ENCODE measurements around the gene G3BP2. TPM values are rescaled to one million over a fixed set of nuclear protein-coding genes. Genes with fewer than 3 reads are reported as not detected.

G3BP2 gene
- total and polyA plus RNA-seq, 9 of the 15 experiments (the other 6 are each of a cell fraction or from before 2014, with no cell fraction given), result 25.2 to 222 (median 130) TPM

DNA sequence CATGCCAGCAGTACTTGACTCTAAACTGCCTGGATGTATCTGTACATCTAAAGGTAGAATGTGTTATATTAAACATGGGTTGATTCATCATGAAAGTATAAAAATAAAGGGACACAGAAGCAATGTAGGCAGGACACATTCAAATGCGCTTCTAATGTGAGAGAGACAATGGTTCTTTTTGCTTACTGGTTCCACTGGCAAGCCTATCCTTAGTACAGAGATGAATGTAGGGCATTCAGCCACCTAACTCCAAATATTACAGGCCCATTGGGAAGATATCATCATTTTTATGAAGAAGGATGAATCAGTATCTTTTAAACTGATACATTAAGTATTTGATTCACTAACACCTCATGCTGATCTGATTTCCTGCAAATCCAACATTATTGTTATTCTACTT, 60.9 kb downstream of the G3BP2 start:
- Histone ChIP-seq H3K27me3 (ENCODE audit: control insufficient read depth in 2 of 2, insufficient read depth in 2 of 2, low read length in 2 of 2) (no peaks in the 10 kb centered on the region), H3K4me2 (ENCODE audit: insufficient read depth, low read length) (no peak overlapping the region), H3K9me3 (replicated peaks; ENCODE audit: control insufficient read depth, insufficient read depth, low read depth, low read length) (no peaks in the 10 kb centered on the region; the same call in 1 of the 2 replicates), H2AFZ (ENCODE audit: low read depth, low read length) (no peak overlapping the region), H3K79me2 (ENCODE audit: control insufficient read depth, insufficient read depth, low read length) (no peaks in the 10 kb centered on the region), H3K36me3 (ENCODE audit: control insufficient read depth, insufficient read depth, low read length) (no peaks in the 10 kb centered on the region), H3K4me1 (replicated peaks in 1 of 2; ENCODE audit: control insufficient read depth in 2 of 2, insufficient read depth in 2 of 2, low read length in 2 of 2) (no peaks in the 10 kb centered on the region), H3K27ac (ENCODE audit: extremely low read depth, low read depth, low read length) (no peak overlapping the region), H3K9me1 (ENCODE audit: control insufficient read depth, insufficient read depth, low read length) (no peaks in the 10 kb centered on the region), H3K9ac (ENCODE audit: insufficient read depth in 1 of 2, low read depth in 2 of 2, low read length in 2 of 2) (no peak overlapping the region), H3K4me3 (no peak overlapping the region), H4K20me1 (replicated peaks; ENCODE audit: control insufficient read depth, insufficient read depth, low read length) (no peaks in the 10 kb centered on the region)
- no peak for ATAC-seq
- 38% methylated on average over 1 of the region's 1 CpG for WGBS (ENCODE audit: insufficient coverage, low coverage, missing lambda C conversion rate)
- FAIRE-seq, result no peak
- DNase-seq (ENCODE audit: extremely low read depth in 1 of 4, low spot score in 3 of 4), result no peak
- TF ChIP-seq, protein P1, sequence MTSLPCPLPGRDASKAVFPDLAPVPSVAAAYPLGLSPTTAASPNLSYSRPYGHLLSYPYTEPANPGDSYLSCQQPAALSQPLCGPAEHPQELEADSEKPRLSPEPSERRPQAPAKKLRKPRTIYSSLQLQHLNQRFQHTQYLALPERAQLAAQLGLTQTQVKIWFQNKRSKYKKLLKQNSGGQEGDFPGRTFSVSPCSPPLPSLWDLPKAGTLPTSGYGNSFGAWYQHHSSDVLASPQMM (CRISPR knock-in tag; IDR thresholded peaks at IDR 0.05), result no peak
- TF ChIP-seq ETV5 (CRISPR knock-in tag; IDR thresholded peaks at IDR 0.05; ENCODE audit: low read depth), result no peak
- TF ChIP-seq, protein P2, sequence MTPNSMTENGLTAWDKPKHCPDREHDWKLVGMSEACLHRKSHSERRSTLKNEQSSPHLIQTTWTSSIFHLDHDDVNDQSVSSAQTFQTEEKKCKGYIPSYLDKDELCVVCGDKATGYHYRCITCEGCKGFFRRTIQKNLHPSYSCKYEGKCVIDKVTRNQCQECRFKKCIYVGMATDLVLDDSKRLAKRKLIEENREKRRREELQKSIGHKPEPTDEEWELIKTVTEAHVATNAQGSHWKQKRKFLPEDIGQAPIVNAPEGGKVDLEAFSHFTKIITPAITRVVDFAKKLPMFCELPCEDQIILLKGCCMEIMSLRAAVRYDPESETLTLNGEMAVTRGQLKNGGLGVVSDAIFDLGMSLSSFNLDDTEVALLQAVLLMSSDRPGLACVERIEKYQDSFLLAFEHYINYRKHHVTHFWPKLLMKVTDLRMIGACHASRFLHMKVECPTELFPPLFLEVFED (CRISPR knock-in tag; conservative IDR thresholded peaks at IDR 0.05), result no peak
- TF ChIP-seq FOXJ2 (tag; IDR thresholded peaks at IDR 0.05), result no peak
- no peak for TF ChIP-seq MYBL2 (IDR thresholded peaks at IDR 0.05; ENCODE audit: low read depth)
- TF ChIP-seq MYBL2 (CRISPR knock-in tag; IDR thresholded peaks at IDR 0.05; ENCODE audit: borderline replicate concordance), result no peak
- no peak for TF ChIP-seq MAZ (CRISPR knock-in tag; conservative IDR thresholded peaks at IDR 0.05 in 1 of 2, IDR thresholded peaks at IDR 0.05 in 1 of 2)
- no peak for TF ChIP-seq STAT5B (CRISPR knock-in tag; IDR thresholded peaks at IDR 0.05)
- TF ChIP-seq FOXK1 (CRISPR knock-in tag; IDR thresholded peaks at IDR 0.05; ENCODE audit: borderline replicate concordance), result no peak
- TF ChIP-seq KAT2B (IDR thresholded peaks at IDR 0.05; ENCODE audit: low read depth, low read length), result no peak
- no peak for TF ChIP-seq SMARCC2 (IDR thresholded peaks at IDR 0.05; ENCODE audit: low read depth)
- TF ChIP-seq ZNF583 (CRISPR knock-in tag; IDR thresholded peaks at IDR 0.05), result no peak
- TF ChIP-seq NBN (IDR thresholded peaks at IDR 0.05; ENCODE audit: low read depth), result no peak
- POLR2A ChIA-PET, result no interaction called here
- no TSS peak for BruUV-seq (replicated peaks)
- intact Hi-C loops (cut with micrococcal nuclease), result no loop called here
- in situ Hi-C loops (cut with MboI), result no loop called here
- CTCF ChIA-PET (ENCODE audit: low intra/inter-chr PET ratio), result no interaction called here

Data from K562 (cell line).